SK-N-SH treated with all-trans-retinoic acid at 6 μM for 48 hours (cell line): ENCODE results near the gene TANGO2.

ENCODE experiments used
- PATZ1 ChIP-seq: fragments of 250-450 bp; sonication (Bioruptor Pico); IDR thresholded peaks from 2 replicates; pipeline ENCODE4 v1.8.0; 2020; ENCODE audit warnings: mild to moderate bottlenecking, moderate library complexity, borderline replicate concordance
- SNAI2 ChIP-seq: fragments of 250-450 bp; sonication (Bioruptor Pico); IDR thresholded peaks from 2 replicates; pipeline ENCODE4 v1.5.0; 2020; ENCODE audit warnings: mild to moderate bottlenecking, moderate library complexity
- TOX ChIP-seq: fragments of 250-450 bp; sonication (Bioruptor Pico); IDR thresholded peaks from 2 replicates; pipeline ENCODE4 v1.8.0; 2021; ENCODE audit warnings: mild to moderate bottlenecking, moderate library complexity, borderline replicate concordance
- ZFP30 ChIP-seq: fragments of 450-650 bp; formaldehyde crosslinking; IDR thresholded peaks from 2 replicates; pipeline ENCODE4 v1.5.0; 2022; ENCODE audit warnings: mild to moderate bottlenecking, moderate library complexity
- ZNF70 ChIP-seq: fragments of 450-650 bp; formaldehyde crosslinking; IDR thresholded peaks from 2 replicates; pipeline ENCODE4 v1.5.0; 2020; ENCODE audit warnings: mild to moderate bottlenecking, moderate library complexity

GRCh38 chr22:20080776-20081654 is 60.1 kb downstream of the TANGO2 start:
- TF ChIP-seq ZFP30 (CRISPR knock-in tag) = no peak
- no peak for TF ChIP-seq ZNF70
- no peak for TF ChIP-seq SNAI2 (CRISPR knock-in tag)
- no peak for TF ChIP-seq TOX (CRISPR knock-in tag)
- TF ChIP-seq PATZ1 (CRISPR knock-in tag) = no peak
